ENCODE measurements around the gene LRRK1. TPM values are rescaled to one million over a fixed set of nuclear protein-coding genes. Genes with fewer than 3 reads are reported as not detected.

LRRK1 gene
- total RNA-seq, 1 experiment from 2014 or later, result 7.6 TPM

GRCh38 chr15:100999369-100999768 lies 80.2 kb downstream of the LRRK1 start:
- no peak for ATAC-seq
- Mint-ChIP-seq H3K36me3 (peaks cover 4% of the 10 kb centered on the region), H3K4me1 (peaks cover 23% of the 10 kb centered on the region), H3K9me3 (peaks cover 13% of the 10 kb centered on the region), H3K4me3 (no peak overlapping the region), H3K27me3 (ENCODE audit: low read depth) (no peaks in the 10 kb centered on the region; the same call in 1 of the 2 replicates), H3K27ac (no peak overlapping the region)
- POLR2A ChIA-PET, result no interaction called here
- TF ChIP-seq TEAD1 (CRISPR knock-in tag; IDR thresholded peaks at IDR 0.05), result no peak
- no peak for TF ChIP-seq PRRX2 (CRISPR knock-in tag; IDR thresholded peaks at IDR 0.05)
- no peak for TF ChIP-seq AFF4 (CRISPR knock-in tag; IDR thresholded peaks at IDR 0.05; ENCODE audit: borderline replicate concordance)
- TF ChIP-seq MLX (CRISPR knock-in tag; IDR thresholded peaks at IDR 0.05), result no peak
- TF ChIP-seq ZNF281 (CRISPR knock-in tag; IDR thresholded peaks at IDR 0.05), result no peak
- no peak for TF ChIP-seq ZNF317 (CRISPR knock-in tag; IDR thresholded peaks at IDR 0.05; ENCODE audit: borderline replicate concordance, low read depth)
- TF ChIP-seq NR1H2 (CRISPR knock-in tag; IDR thresholded peaks at IDR 0.05), result no peak
- TF ChIP-seq CREM (CRISPR knock-in tag; IDR thresholded peaks at IDR 0.05), result no peak
- TF ChIP-seq HMGXB4 (CRISPR knock-in tag; IDR thresholded peaks at IDR 0.05), result no peak
- CTCF ChIA-PET, result interaction anchor here (1.7 to 7.1 kb wide), 3 partner anchors 9 to 84 kb away, joined by 4 to 74 read pairs (median 5); no protein-coding TSS in a partner anchor
- no peak for DNase-seq (ENCODE audit: low spot score)

- Mint-ChIP-seq H3K9me3 (peaks cover 22% of the 10 kb centered on the region), H3K4me1 (peaks cover 23% of the 10 kb centered on the region), H3K27me3 (ENCODE audit: low read depth) (peaks cover 4% of the 10 kb centered on the region; the same call in 1 of the 2 replicates), H3K4me3 (no peak overlapping the region), H3K27ac (peak overlapping the region; percentile 66), H3K36me3 (peaks cover 13% of the 10 kb centered on the region)
- CTCF ChIA-PET, result interaction anchor here (1.0 to 7.1 kb wide), 3 partner anchors 8 to 82 kb away, joined by 4 to 74 read pairs (median 4); no protein-coding TSS in a partner anchor
- POLR2A ChIA-PET, result no interaction called here
- ATAC-seq (peak; percentile 90), DNase-seq (ENCODE audit: low spot score) (no peak)
- no peak for TF ChIP-seq HMGA2 (CRISPR knock-in tag; IDR thresholded peaks at IDR 0.05)
- TF ChIP-seq OVOL2 (CRISPR knock-in tag; IDR thresholded peaks at IDR 0.05; ENCODE audit: borderline replicate concordance), result no peak
- no peak for TF ChIP-seq ATF3 (CRISPR knock-in tag; conservative IDR thresholded peaks at IDR 0.05)
- no peak for TF ChIP-seq ZMAT4 (CRISPR knock-in tag; IDR thresholded peaks at IDR 0.05)
- TF ChIP-seq CREM (CRISPR knock-in tag; IDR thresholded peaks at IDR 0.05), result no peak
Observed at GRCh38 chr15:101000271-101000681, 81.1 kb downstream of the LRRK1 start.

Data from WTC11 (cell line).